Activated CD4-positive, alpha-beta T cell treated with anti-CD3 and anti-CD28 coated beads, Interleukin-2, amount 10 ng/mL, durations not matched to agents 24 days and 14 days (primary cell): ENCODE measurements around the gene ISY1. TPM values are rescaled to one million over a fixed set of nuclear protein-coding genes. Genes with fewer than 3 reads are reported as not detected.
"Not testable (repeated sequence)": the region's sequence is repeated elsewhere in the genome, so short reads cannot be mapped to it uniquely, and the experiment has no call there.

ENCODE experiments used
- DNase-seq: peaks from one replicate; pipeline ENCODE4 v3.0.0; 2022
- H3K27ac Mint-ChIP-seq: one replicate; pipeline ENCODE4 v1.8.0; 2022; ENCODE audit warnings: mild to moderate bottlenecking, mixed read lengths
- H3K27me3 Mint-ChIP-seq: one replicate; pipeline ENCODE4 v1.8.0; 2022; ENCODE audit warnings: mixed read lengths
- H3K36me3 Mint-ChIP-seq: one replicate; pipeline ENCODE4 v1.8.0; 2022; ENCODE audit warnings: low read depth, mild to moderate bottlenecking, mixed read lengths
- H3K4me1 Mint-ChIP-seq: one replicate; pipeline ENCODE4 v1.8.0; 2021; ENCODE audit warnings: mixed read lengths
- H3K4me3 Mint-ChIP-seq: one replicate; pipeline ENCODE4 v1.8.0; 2022; ENCODE audit warnings: mild to moderate bottlenecking, moderate library complexity, mixed read lengths
- H3K9me3 Mint-ChIP-seq: one replicate; pipeline ENCODE4 v1.8.0; 2021; ENCODE audit warnings: mixed read lengths
- intact Hi-C: fragments of 100-400 bp; cut with micrococcal nuclease; formaldehyde crosslinking; loops from one replicate; pipeline ENCODE4 v1.15.1; 2023
- total RNA-seq: library from RNA; stranded (reverse); gene quantifications from 2 replicates; pipeline ENCODE4 v1.2.3, GENCODE V29; 2022

Gene ISY1
- total RNA-seq, 1 donor from 2014 or later: 83.7 TPM

GRCh38 chr3:129144786-129145185 is 16.1 kb downstream of the ISY1 start:
- intact Hi-C loops: no loop called here
- no peak overlapping the region for H3K27ac Mint-ChIP-seq
- H3K4me1 Mint-ChIP-seq: peaks cover 1% of the 10 kb centered on the region
- no peak overlapping the region for H3K4me3 Mint-ChIP-seq
- peaks cover 42% of the 10 kb centered on the region for H3K36me3 Mint-ChIP-seq
- DNase-seq: no peak
- H3K27me3 Mint-ChIP-seq: no peaks in the 10 kb centered on the region
- H3K9me3 Mint-ChIP-seq: no peaks in the 10 kb centered on the region

- H3K4me3 Mint-ChIP-seq, H3K27me3 Mint-ChIP-seq, intact Hi-C loops, H3K4me1 Mint-ChIP-seq, H3K27ac Mint-ChIP-seq, H3K9me3 Mint-ChIP-seq, DNase-seq: not testable (repeated sequence)
- H3K36me3 Mint-ChIP-seq: peaks cover 30% of the 10 kb centered on the region
Observed at GRCh38 chr3:129141011-129141410, 19.9 kb downstream of the ISY1 start.

GRCh38 chr3:129139911-129140310 is 21.0 kb downstream of the ISY1 start:
- H3K27ac Mint-ChIP-seq: no peak overlapping the region
- no peaks in the 10 kb centered on the region for H3K27me3 Mint-ChIP-seq

GRCh38 chr3:129136275-129136674 is 24.6 kb downstream of the ISY1 start:
- peaks cover 40% of the 10 kb centered on the region for H3K36me3 Mint-ChIP-seq
- intact Hi-C loops, H3K4me3 Mint-ChIP-seq, H3K4me1 Mint-ChIP-seq, H3K27ac Mint-ChIP-seq, H3K9me3 Mint-ChIP-seq, DNase-seq, H3K27me3 Mint-ChIP-seq: not testable (repeated sequence)

More at GRCh38 chr3:129139911-129140310, 21.0 kb downstream of the ISY1 start:
- peaks cover 24% of the 10 kb centered on the region for H3K36me3 Mint-ChIP-seq
- no peaks in the 10 kb centered on the region for H3K9me3 Mint-ChIP-seq
- intact Hi-C loops: no loop called here
- no peak for DNase-seq
- no peaks in the 10 kb centered on the region for H3K4me1 Mint-ChIP-seq
- H3K4me3 Mint-ChIP-seq: no peak overlapping the region

- Mint-ChIP-seq H3K27me3 (no peaks in the 10 kb centered on the region), H3K27ac (peak overlapping the region; percentile 22), H3K4me3 (no peak overlapping the region), H3K36me3 (peaks cover 44% of the 10 kb centered on the region), H3K9me3 (no peaks in the 10 kb centered on the region), H3K4me1 (peaks cover 4% of the 10 kb centered on the region)
- DNase-seq: no peak
- intact Hi-C loops: no loop called here
Observed at GRCh38 chr3:129132097-129132866, 28.6 kb downstream of the ISY1 start.

- Mint-ChIP-seq H3K36me3 (peaks cover 48% of the 10 kb centered on the region), H3K27ac (no peak overlapping the region)
Observed at GRCh38 chr3:129131465-129132088, 29.3 kb downstream of the ISY1 start.

GRCh38 chr3:129130291-129130813 is 30.5 kb downstream of the ISY1 start:
- H3K9me3 Mint-ChIP-seq: no peaks in the 10 kb centered on the region
- no peak overlapping the region for H3K27ac Mint-ChIP-seq
- peaks cover 55% of the 10 kb centered on the region for H3K36me3 Mint-ChIP-seq

More at GRCh38 chr3:129131465-129132088, 29.3 kb downstream of the ISY1 start:
- no peaks in the 10 kb centered on the region for H3K9me3 Mint-ChIP-seq
- DNase-seq: no peak
- H3K4me3 Mint-ChIP-seq: no peak overlapping the region
- no peaks in the 10 kb centered on the region for H3K27me3 Mint-ChIP-seq
- H3K4me1 Mint-ChIP-seq: peaks cover 7% of the 10 kb centered on the region
- intact Hi-C loops: no loop called here

GRCh38 chr3:129128357-129129155 is 32.3 kb downstream of the ISY1 start:
- Mint-ChIP-seq H3K27me3 (no peaks in the 10 kb centered on the region), H3K9me3 (no peaks in the 10 kb centered on the region), H3K4me1 (peaks cover 9% of the 10 kb centered on the region), H3K4me3 (no peak overlapping the region), H3K36me3 (peaks cover 43% of the 10 kb centered on the region), H3K27ac (no peak overlapping the region)
- intact Hi-C loops: no loop called here
- no peak for DNase-seq

More at GRCh38 chr3:129130291-129130813, 30.5 kb downstream of the ISY1 start:
- no peak for DNase-seq
- no peaks in the 10 kb centered on the region for H3K27me3 Mint-ChIP-seq
- intact Hi-C loops: no loop called here
- H3K4me1 Mint-ChIP-seq: peaks cover 9% of the 10 kb centered on the region
- no peak overlapping the region for H3K4me3 Mint-ChIP-seq

- intact Hi-C loops: no loop called here
- peaks cover 31% of the 10 kb centered on the region for H3K36me3 Mint-ChIP-seq
- H3K9me3 Mint-ChIP-seq: no peaks in the 10 kb centered on the region
- DNase-seq: no peak
- peak overlapping the region; percentile 23 for H3K27ac Mint-ChIP-seq
- peaks cover 20% of the 10 kb centered on the region for H3K4me1 Mint-ChIP-seq
- no peak overlapping the region for H3K4me3 Mint-ChIP-seq
- H3K27me3 Mint-ChIP-seq: no peaks in the 10 kb centered on the region
Observed at GRCh38 chr3:129126726-129127280, 34.1 kb downstream of the ISY1 start.

GRCh38 chr3:129123314-129124060 is 37.4 kb downstream of the ISY1 start:
- Mint-ChIP-seq H3K27me3 (no peaks in the 10 kb centered on the region), H3K27ac (peak overlapping the region; percentile 75), H3K4me3 (peak overlapping the region; percentile 9), H3K9me3 (no peaks in the 10 kb centered on the region), H3K36me3 (peaks cover 35% of the 10 kb centered on the region), H3K4me1 (peaks cover 32% of the 10 kb centered on the region)
- peak; percentile 69 for DNase-seq
- intact Hi-C loops: loop anchor here (5.0 kb wide), 5 partner anchors 56 to 506 kb away; no protein-coding TSS in a partner anchor

GRCh38 chr3:129122412-129123011 is 38.4 kb downstream of the ISY1 start:
- H3K4me1 Mint-ChIP-seq: peaks cover 40% of the 10 kb centered on the region
- peaks cover 41% of the 10 kb centered on the region for H3K36me3 Mint-ChIP-seq
- DNase-seq: no peak
- H3K27me3 Mint-ChIP-seq: no peaks in the 10 kb centered on the region
- H3K4me3 Mint-ChIP-seq: peak overlapping the region; percentile 70
- intact Hi-C loops: loop anchor here (5.0 kb wide), 5 partner anchors 55 to 505 kb away; no protein-coding TSS in a partner anchor
- H3K27ac Mint-ChIP-seq: peak overlapping the region; percentile 94
- H3K9me3 Mint-ChIP-seq: no peaks in the 10 kb centered on the region

- Mint-ChIP-seq H3K9me3 (no peaks in the 10 kb centered on the region), H3K27me3 (no peaks in the 10 kb centered on the region), H3K4me3 (peak within 1 kb of the TSS; percentile 94), H3K27ac (peak within 1 kb of the TSS; percentile 99), H3K36me3 (peaks cover 43% of the 10 kb centered on the region), H3K4me1 (peaks cover 43% of the 10 kb centered on the region)
- intact Hi-C loops: loop anchor here (2.0 to 5.0 kb wide), 8 partner anchors 55 to 505 kb away; no protein-coding TSS in a partner anchor
- peak; percentile 96 for DNase-seq
Observed at GRCh38 chr3:129121792-129122411, 39.0 kb downstream of the ISY1 start, which contains the start of gene RAB43. Gene RAB43 (minus strand): TSS chr3:129121804. CDS start chr3:129121489, 315 bp downstream.
